ENCODE data around the gene RFLNA. TPM values are rescaled to one million over a fixed set of nuclear protein-coding genes. Genes with fewer than 3 reads are reported as not detected.

The RFLNA gene
- total and polyA plus RNA-seq, 2 of the 13 experiments (the other 11 are each of a cell fraction or from before 2014, with no cell fraction given) = not detected

GRCh38 chr12:124278389-124279101 lies 16.3 kb upstream of the RFLNA start (continued):
- peak; percentile 94; the same call in 1 of the 2 replicates for TF ChIP-seq ZBTB3 (CRISPR knock-in tag; IDR thresholded peaks at IDR 0.05; ENCODE audit: borderline replicate concordance, low read depth)
- TF ChIP-seq ZNF746 (CRISPR knock-in tag; IDR thresholded peaks at IDR 0.05) = peak; percentile 80
- TF ChIP-seq ZNF629 (CRISPR knock-in tag; conservative IDR thresholded peaks at IDR 0.05) = peak; percentile 40
- no peak for TF ChIP-seq AHR (CRISPR knock-in tag; IDR thresholded peaks at IDR 0.05)
- 0 out of 2 replicates have a peak, but pooled peaks have one; percentile 45 for TF ChIP-seq ZNF547 (CRISPR knock-in tag; IDR thresholded peaks at IDR 0.05)
- TF ChIP-seq PITX1 (CRISPR knock-in tag; IDR thresholded peaks at IDR 0.05) = peak; percentile 81
- no peak for TF ChIP-seq ZBTB1 (CRISPR knock-in tag; IDR thresholded peaks at IDR 0.05; ENCODE audit: borderline replicate concordance)
- no peak for TF ChIP-seq HMGXB3 (CRISPR knock-in tag; IDR thresholded peaks at IDR 0.05; ENCODE audit: borderline replicate concordance)
- TF ChIP-seq, protein P1, sequence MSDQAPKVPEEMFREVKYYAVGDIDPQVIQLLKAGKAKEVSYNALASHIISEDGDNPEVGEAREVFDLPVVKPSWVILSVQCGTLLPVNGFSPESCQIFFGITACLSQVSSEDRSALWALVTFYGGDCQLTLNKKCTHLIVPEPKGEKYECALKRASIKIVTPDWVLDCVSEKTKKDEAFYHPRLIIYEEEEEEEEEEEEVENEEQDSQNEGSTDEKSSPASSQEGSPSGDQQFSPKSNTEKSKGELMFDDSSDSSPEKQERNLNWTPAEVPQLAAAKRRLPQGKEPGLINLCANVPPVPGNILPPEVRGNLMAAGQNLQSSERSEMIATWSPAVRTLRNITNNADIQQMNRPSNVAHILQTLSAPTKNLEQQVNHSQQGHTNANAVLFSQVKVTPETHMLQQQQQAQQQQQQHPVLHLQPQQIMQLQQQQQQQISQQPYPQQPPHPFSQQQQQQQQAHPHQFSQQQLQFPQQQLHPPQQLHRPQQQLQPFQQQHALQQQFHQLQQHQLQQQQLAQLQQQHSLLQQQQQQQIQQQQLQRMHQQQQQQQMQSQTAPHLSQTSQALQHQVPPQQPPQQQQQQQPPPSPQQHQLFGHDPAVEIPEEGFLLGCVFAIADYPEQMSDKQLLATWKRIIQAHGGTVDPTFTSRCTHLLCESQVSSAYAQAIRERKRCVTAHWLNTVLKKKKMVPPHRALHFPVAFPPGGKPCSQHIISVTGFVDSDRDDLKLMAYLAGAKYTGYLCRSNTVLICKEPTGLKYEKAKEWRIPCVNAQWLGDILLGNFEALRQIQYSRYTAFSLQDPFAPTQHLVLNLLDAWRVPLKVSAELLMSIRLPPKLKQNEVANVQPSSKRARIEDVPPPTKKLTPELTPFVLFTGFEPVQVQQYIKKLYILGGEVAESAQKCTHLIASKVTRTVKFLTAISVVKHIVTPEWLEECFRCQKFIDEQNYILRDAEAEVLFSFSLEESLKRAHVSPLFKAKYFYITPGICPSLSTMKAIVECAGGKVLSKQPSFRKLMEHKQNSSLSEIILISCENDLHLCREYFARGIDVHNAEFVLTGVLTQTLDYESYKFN (CRISPR knock-in tag; conservative IDR thresholded peaks at IDR 0.05) = peak; percentile 86
- peak; percentile 71 for TF ChIP-seq CBFB (CRISPR knock-in tag; IDR thresholded peaks at IDR 0.05)
- TF ChIP-seq ZNF816 (CRISPR knock-in tag; IDR thresholded peaks at IDR 0.05; ENCODE audit: borderline replicate concordance) = peak; percentile 28; the same call in 1 of the 2 replicates
- no peak for TF ChIP-seq TMF1 (CRISPR knock-in tag; IDR thresholded peaks at IDR 0.05; ENCODE audit: low read depth)
- peak; percentile 71; the same call in 1 of the 2 replicates for TF ChIP-seq ZNF724P (CRISPR knock-in tag; IDR thresholded peaks at IDR 0.05; ENCODE audit: borderline replicate concordance)
- TF ChIP-seq HDAC1 (CRISPR knock-in tag; IDR thresholded peaks at IDR 0.05) = peak; percentile 80
- peak; percentile 41; the same call in 1 of the 2 replicates for TF ChIP-seq GMEB1 (CRISPR knock-in tag; IDR thresholded peaks at IDR 0.05; ENCODE audit: borderline replicate concordance)
- no peak for TF ChIP-seq ZNF75D (CRISPR knock-in tag; IDR thresholded peaks at IDR 0.05; ENCODE audit: borderline replicate concordance)
- TF ChIP-seq ZBTB20 (CRISPR knock-in tag; IDR thresholded peaks at IDR 0.05; ENCODE audit: borderline replicate concordance, low read depth) = no peak; the same call in 1 of the 2 replicates
- TF ChIP-seq ZNF260 (CRISPR knock-in tag; IDR thresholded peaks at IDR 0.05; ENCODE audit: borderline replicate concordance, low read depth) = no peak
- no peak for TF ChIP-seq CCAR2 (optimal IDR thresholded peaks at IDR 0.05; ENCODE audit: low read depth, low read length)
- TF ChIP-seq ZNF678 (CRISPR knock-in tag; IDR thresholded peaks at IDR 0.05) = no peak
